ENCODE measurements around the gene PHF20. TPM values are rescaled to one million over a fixed set of nuclear protein-coding genes. Genes with fewer than 3 reads are reported as not detected.
A peak's percentile ranks its signal among the peaks of the same experiment; 100 is the strongest.

PHF20 gene
- total and polyA plus RNA-seq, 2 of the 13 experiments (the other 11 are each of a cell fraction or from before 2014, with no cell fraction given), result 22.8 to 34.1 TPM

DNA sequence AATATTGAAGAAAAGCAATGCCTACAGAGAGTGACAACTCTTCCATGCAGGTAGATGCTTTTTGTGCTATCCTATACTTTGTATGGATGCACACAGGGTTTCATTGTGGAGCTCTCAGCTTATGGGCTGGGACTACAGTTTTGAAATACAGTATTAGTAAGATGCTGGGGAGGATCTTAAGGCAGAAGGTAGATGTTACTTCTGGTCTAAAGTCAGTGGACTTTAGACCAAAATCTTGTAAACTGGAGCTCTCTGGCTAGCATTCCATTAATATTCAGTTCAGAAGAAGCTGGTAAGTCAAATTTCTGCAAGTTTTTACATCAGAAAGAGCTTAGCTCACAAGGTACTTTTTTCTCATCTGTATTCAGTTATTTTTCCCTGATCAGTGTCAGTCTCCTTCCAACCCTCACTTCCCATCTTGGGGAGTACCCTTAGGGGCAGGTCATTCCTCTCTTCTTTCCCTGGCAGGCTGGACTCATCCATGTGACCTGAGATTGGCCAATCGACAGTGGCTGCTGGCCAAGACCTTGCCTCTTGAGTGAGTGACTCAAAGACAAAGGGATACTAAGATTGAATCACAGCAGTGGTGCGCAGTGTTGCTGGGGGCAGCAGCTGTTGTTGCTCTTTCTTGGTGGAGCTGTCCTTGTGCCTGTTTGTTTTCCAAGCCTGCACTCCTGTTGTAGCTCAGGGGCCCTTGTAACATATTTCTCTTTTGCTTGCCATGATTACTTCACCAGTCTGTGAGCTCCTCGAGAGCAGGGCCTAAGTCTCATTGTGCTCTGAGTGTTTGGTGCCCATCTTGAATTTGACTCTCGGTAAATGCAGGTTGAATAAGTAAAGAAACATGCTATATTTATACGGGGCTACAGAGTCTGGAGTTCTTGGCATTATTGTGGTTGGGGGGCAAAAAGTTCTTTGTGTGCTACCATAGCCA is 2.8 kb upstream of the PHF20 start (continued):
- TF ChIP-seq, protein P1, sequence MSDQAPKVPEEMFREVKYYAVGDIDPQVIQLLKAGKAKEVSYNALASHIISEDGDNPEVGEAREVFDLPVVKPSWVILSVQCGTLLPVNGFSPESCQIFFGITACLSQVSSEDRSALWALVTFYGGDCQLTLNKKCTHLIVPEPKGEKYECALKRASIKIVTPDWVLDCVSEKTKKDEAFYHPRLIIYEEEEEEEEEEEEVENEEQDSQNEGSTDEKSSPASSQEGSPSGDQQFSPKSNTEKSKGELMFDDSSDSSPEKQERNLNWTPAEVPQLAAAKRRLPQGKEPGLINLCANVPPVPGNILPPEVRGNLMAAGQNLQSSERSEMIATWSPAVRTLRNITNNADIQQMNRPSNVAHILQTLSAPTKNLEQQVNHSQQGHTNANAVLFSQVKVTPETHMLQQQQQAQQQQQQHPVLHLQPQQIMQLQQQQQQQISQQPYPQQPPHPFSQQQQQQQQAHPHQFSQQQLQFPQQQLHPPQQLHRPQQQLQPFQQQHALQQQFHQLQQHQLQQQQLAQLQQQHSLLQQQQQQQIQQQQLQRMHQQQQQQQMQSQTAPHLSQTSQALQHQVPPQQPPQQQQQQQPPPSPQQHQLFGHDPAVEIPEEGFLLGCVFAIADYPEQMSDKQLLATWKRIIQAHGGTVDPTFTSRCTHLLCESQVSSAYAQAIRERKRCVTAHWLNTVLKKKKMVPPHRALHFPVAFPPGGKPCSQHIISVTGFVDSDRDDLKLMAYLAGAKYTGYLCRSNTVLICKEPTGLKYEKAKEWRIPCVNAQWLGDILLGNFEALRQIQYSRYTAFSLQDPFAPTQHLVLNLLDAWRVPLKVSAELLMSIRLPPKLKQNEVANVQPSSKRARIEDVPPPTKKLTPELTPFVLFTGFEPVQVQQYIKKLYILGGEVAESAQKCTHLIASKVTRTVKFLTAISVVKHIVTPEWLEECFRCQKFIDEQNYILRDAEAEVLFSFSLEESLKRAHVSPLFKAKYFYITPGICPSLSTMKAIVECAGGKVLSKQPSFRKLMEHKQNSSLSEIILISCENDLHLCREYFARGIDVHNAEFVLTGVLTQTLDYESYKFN (CRISPR knock-in tag; conservative IDR thresholded peaks at IDR 0.05), result 0 out of 2 replicates have a peak, but pooled peaks have one; percentile 16
- no peak for TF ChIP-seq GLI4 (CRISPR knock-in tag; IDR thresholded peaks at IDR 0.05; ENCODE audit: borderline replicate concordance)
- TF ChIP-seq HMG20A (CRISPR knock-in tag; IDR thresholded peaks at IDR 0.05; ENCODE audit: borderline replicate concordance), result peak; percentile 44; the same call in 1 of the 2 replicates
- TF ChIP-seq ZNF670 (CRISPR knock-in tag; IDR thresholded peaks at IDR 0.05; ENCODE audit: borderline replicate concordance), result no peak
- TF ChIP-seq ZKSCAN8 (CRISPR knock-in tag; IDR thresholded peaks at IDR 0.05; ENCODE audit: borderline replicate concordance), result no peak; the same call in 1 of the 2 replicates
- no peak for TF ChIP-seq TCF7L2 (IDR thresholded peaks at IDR 0.05; ENCODE audit: low read depth, low read length)
- TF ChIP-seq, protein P2, sequence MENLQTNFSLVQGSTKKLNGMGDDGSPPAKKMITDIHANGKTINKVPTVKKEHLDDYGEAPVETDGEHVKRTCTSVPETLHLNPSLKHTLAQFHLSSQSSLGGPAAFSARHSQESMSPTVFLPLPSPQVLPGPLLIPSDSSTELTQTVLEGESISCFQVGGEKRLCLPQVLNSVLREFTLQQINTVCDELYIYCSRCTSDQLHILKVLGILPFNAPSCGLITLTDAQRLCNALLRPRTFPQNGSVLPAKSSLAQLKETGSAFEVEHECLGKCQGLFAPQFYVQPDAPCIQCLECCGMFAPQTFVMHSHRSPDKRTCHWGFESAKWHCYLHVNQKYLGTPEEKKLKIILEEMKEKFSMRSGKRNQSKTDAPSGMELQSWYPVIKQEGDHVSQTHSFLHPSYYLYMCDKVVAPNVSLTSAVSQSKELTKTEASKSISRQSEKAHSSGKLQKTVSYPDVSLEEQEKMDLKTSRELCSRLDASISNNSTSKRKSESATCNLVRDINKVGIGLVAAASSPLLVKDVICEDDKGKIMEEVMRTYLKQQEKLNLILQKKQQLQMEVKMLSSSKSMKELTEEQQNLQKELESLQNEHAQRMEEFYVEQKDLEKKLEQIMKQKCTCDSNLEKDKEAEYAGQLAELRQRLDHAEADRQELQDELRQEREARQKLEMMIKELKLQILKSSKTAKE (CRISPR knock-in tag; IDR thresholded peaks at IDR 0.05; ENCODE audit: borderline replicate concordance), result no peak
- TF ChIP-seq RELA (CRISPR knock-in tag; IDR thresholded peaks at IDR 0.05), result no peak
- TF ChIP-seq, protein P3, sequence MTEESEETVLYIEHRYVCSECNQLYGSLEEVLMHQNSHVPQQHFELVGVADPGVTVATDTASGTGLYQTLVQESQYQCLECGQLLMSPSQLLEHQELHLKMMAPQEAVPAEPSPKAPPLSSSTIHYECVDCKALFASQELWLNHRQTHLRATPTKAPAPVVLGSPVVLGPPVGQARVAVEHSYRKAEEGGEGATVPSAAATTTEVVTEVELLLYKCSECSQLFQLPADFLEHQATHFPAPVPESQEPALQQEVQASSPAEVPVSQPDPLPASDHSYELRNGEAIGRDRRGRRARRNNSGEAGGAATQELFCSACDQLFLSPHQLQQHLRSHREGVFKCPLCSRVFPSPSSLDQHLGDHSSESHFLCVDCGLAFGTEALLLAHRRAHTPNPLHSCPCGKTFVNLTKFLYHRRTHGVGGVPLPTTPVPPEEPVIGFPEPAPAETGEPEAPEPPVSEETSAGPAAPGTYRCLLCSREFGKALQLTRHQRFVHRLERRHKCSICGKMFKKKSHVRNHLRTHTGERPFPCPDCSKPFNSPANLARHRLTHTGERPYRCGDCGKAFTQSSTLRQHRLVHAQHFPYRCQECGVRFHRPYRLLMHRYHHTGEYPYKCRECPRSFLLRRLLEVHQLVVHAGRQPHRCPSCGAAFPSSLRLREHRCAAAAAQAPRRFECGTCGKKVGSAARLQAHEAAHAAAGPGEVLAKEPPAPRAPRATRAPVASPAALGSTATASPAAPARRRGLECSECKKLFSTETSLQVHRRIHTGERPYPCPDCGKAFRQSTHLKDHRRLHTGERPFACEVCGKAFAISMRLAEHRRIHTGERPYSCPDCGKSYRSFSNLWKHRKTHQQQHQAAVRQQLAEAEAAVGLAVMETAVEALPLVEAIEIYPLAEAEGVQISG (CRISPR knock-in tag; IDR thresholded peaks at IDR 0.05), result peak; percentile 51; the same call in 1 of the 2 replicates
- no peak for TF ChIP-seq ZNF282 (IDR thresholded peaks at IDR 0.05; ENCODE audit: partially characterized antibody)
- TF ChIP-seq NFIB (CRISPR knock-in tag; IDR thresholded peaks at IDR 0.05; ENCODE audit: borderline replicate concordance), result no peak
- TF ChIP-seq, protein P4, sequence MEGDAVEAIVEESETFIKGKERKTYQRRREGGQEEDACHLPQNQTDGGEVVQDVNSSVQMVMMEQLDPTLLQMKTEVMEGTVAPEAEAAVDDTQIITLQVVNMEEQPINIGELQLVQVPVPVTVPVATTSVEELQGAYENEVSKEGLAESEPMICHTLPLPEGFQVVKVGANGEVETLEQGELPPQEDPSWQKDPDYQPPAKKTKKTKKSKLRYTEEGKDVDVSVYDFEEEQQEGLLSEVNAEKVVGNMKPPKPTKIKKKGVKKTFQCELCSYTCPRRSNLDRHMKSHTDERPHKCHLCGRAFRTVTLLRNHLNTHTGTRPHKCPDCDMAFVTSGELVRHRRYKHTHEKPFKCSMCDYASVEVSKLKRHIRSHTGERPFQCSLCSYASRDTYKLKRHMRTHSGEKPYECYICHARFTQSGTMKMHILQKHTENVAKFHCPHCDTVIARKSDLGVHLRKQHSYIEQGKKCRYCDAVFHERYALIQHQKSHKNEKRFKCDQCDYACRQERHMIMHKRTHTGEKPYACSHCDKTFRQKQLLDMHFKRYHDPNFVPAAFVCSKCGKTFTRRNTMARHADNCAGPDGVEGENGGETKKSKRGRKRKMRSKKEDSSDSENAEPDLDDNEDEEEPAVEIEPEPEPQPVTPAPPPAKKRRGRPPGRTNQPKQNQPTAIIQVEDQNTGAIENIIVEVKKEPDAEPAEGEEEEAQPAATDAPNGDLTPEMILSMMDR (CRISPR knock-in tag; IDR thresholded peaks at IDR 0.05), result no peak
- peak; percentile 50; the same call in 1 of the 2 replicates for TF ChIP-seq ZNF12 (CRISPR knock-in tag; IDR thresholded peaks at IDR 0.05)
- TF ChIP-seq, protein P5, sequence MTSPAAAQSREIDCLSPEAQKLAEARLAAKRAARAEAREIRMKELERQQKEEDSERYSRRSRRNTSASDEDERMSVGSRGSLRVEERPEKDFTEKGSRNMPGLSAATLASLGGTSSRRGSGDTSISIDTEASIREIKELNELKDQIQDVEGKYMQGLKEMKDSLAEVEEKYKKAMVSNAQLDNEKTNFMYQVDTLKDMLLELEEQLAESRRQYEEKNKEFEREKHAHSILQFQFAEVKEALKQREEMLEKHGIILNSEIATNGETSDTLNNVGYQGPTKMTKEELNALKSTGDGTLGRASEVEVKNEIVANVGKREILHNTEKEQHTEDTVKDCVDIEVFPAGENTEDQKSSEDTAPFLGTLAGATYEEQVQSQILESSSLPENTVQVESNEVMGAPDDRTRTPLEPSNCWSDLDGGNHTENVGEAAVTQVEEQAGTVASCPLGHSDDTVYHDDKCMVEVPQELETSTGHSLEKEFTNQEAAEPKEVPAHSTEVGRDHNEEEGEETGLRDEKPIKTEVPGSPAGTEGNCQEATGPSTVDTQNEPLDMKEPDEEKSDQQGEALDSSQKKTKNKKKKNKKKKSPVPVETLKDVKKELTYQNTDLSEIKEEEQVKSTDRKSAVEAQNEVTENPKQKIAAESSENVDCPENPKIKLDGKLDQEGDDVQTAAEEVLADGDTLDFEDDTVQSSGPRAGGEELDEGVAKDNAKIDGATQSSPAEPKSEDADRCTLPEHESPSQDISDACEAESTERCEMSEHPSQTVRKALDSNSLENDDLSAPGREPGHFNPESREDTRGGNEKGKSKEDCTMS (CRISPR knock-in tag; conservative IDR thresholded peaks at IDR 0.05), result no peak
